B cell (primary cell): ENCODE results near the gene FAM111A. TPM values are rescaled to one million over a fixed set of nuclear protein-coding genes. Genes with fewer than 3 reads are reported as not detected.
A peak's percentile ranks its signal among the peaks of the same experiment; 100 is the strongest.

ENCODE experiments used
- ATAC-seq: fragments of 200-7000 bp; cut with Tn5 transposase; one replicate; pipeline ENCODE4 v1.10.0; 2021; ENCODE audit warnings: low read depth, mild to moderate bottlenecking, moderate number of reproducible peaks, moderate library complexity
- CTCF ChIA-PET: fragments of 350-600 bp; sonication (Branson Sonifier 250); formaldehyde crosslinking; loops from one replicate; lab custom pipeline; 2021; ENCODE audit warnings: antibody characterized with exemption, inconsistent platforms; lab: Charles Lee
- POLR2A ChIA-PET: fragments of 350-600 bp; sonication (Branson Sonifier 250); formaldehyde crosslinking; loops from one replicate; lab custom pipeline; 2021; ENCODE audit warnings: antibody characterized with exemption; lab: Charles Lee
- DNase-seq: peaks from one replicate; pipeline ENCODE4 v3.0.0; 2013
- H2AFZ ChIP-seq: 2 replicates; pipeline ENCODE4 v1.6.1; 2012; ENCODE audit warnings: mild to moderate bottlenecking, low read depth, low read length; ENCODE audit not compliant: insufficient read depth, poor library complexity, severe bottlenecking
- H3K27ac ChIP-seq, 2 donors: 1 replicate in 1 of 2; 2 replicates in 1 of 2; pipeline ENCODE4 v1.5.1; 2012 to 2013; ENCODE audit warnings: low read length in 2 of 2, mild to moderate bottlenecking in 2 of 2, moderate library complexity in 1 of 2
- H3K27me3 ChIP-seq, 4 experiments: fragments of 200-600 bp in 1 of 4; sonication (generic) in 1 of 4; replicated peaks in 1 of 4; 1 replicate in 2 of 4; 2 replicates in 2 of 4; pipeline versions ENCODE4 v1.6.1 to v1.7.0; 2013 to 2016; ENCODE audit warnings: low read length in 3 of 4, mild to moderate bottlenecking in 2 of 4, mixed read lengths in 1 of 4, moderate library complexity in 1 of 4; ENCODE audit not compliant: insufficient read depth in 4 of 4, control insufficient read depth in 3 of 4; ENCODE audit errors: control extremely low read depth in 1 of 4
- H3K36me3 ChIP-seq, 2 experiments: replicated peaks in 1 of 2; 1 replicate in 1 of 2; 2 replicates in 1 of 2; pipeline versions ENCODE4 v1.6.1 to v1.7.1; 2013; ENCODE audit warnings: low read length in 1 of 2; ENCODE audit not compliant: insufficient read depth in 2 of 2, control insufficient read depth in 1 of 2; ENCODE audit errors: control extremely low read depth in 1 of 2, extremely low read depth in 1 of 2
- H3K4me1 ChIP-seq, 2 donors: fragments of 200-600 bp in 1 of 2; sonication (generic) in 1 of 2; 1 replicate in 1 of 2; 2 replicates in 1 of 2; pipeline versions ENCODE4 v1.5.1 to v1.6.1; 2013 to 2017; ENCODE audit warnings: low read length in 2 of 2; ENCODE audit not compliant: control insufficient read depth in 2 of 2, insufficient read depth in 2 of 2
- H3K4me2 ChIP-seq: replicated peaks from 2 replicates; pipeline ENCODE3; 2012; ENCODE audit warnings: mild to moderate bottlenecking, low read depth, low read length; ENCODE audit not compliant: poor library complexity, severe bottlenecking
- H3K4me3 ChIP-seq, 5 experiments: fragments of 200-600 bp in 1 of 5; sonication (generic) in 1 of 5; 1 replicate in 3 of 5; 2 replicates in 2 of 5; pipeline versions ENCODE4 v1.5.1 to v1.7.0; 2011 to 2016; ENCODE audit warnings: low read length in 4 of 5, mild to moderate bottlenecking in 4 of 5, low read depth in 2 of 5, control low read depth in 1 of 5, moderate library complexity in 1 of 5; ENCODE audit not compliant: insufficient read depth in 1 of 5; ENCODE audit errors: control extremely low read depth in 1 of 5, extremely low read depth in 1 of 5
- H3K79me2 ChIP-seq: fragments of 200-600 bp; sonication (generic); one replicate; pipeline ENCODE4 v1.6.0; 2016; ENCODE audit warnings: low read length; ENCODE audit not compliant: control insufficient read depth, insufficient read depth
- H3K9ac ChIP-seq: fragments of 200-600 bp; sonication (generic); 2 replicates; pipeline ENCODE4 v1.6.1; 2017; ENCODE audit warnings: mild to moderate bottlenecking, low read length, moderate library complexity
- H3K9me3 ChIP-seq, 3 donors: one replicate each; pipeline versions ENCODE4 v1.6.1 to v1.7.1; 2013; ENCODE audit warnings: low read length in 2 of 3; ENCODE audit not compliant: control insufficient read depth in 2 of 3, insufficient read depth in 1 of 3; ENCODE audit errors: control extremely low read depth in 1 of 3
- H4K20me1 ChIP-seq: 2 replicates; pipeline ENCODE4 v1.6.0; 2012; ENCODE audit warnings: mild to moderate bottlenecking, low read length; ENCODE audit not compliant: insufficient read depth, control insufficient read depth, poor library complexity, severe bottlenecking
- H3K27ac Mint-ChIP-seq: one replicate; pipeline ENCODE4 v1.8.0; 2021; ENCODE audit warnings: mixed read lengths
- H3K27me3 Mint-ChIP-seq: one replicate; pipeline ENCODE4 v1.8.0; 2021; ENCODE audit warnings: mixed read lengths
- H3K4me1 Mint-ChIP-seq: one replicate; pipeline ENCODE4 v1.8.0; 2021; ENCODE audit warnings: mixed read lengths
- H3K4me3 Mint-ChIP-seq: one replicate; pipeline ENCODE4 v1.8.0; 2021; ENCODE audit warnings: mixed read lengths
- H3K9me3 Mint-ChIP-seq: one replicate; pipeline ENCODE4 v1.8.0; 2022; ENCODE audit warnings: mixed read lengths; ENCODE audit not compliant: insufficient read depth
- EZH2 ChIP-seq: IDR thresholded peaks from 2 replicates; pipeline ENCODE4 v1.6.1; 2012; ENCODE audit warnings: borderline replicate concordance, low read depth, mild to moderate bottlenecking, moderate library complexity, low read length; ENCODE audit not compliant: insufficient read depth, poor library complexity, severe bottlenecking
- WGBS: methylation state at CpG from one replicate; pipeline ENCODE4 v1.1.5; 2013; ENCODE audit warnings: missing lambda C conversion rate; ENCODE audit not compliant: insufficient coverage; 5-methylcytosine and 5-hydroxymethylcytosine counted together
- intact Hi-C: fragments of 100-400 bp; cut with micrococcal nuclease; formaldehyde crosslinking; loops from one replicate; pipeline ENCODE4 v1.10.0; 2022
- polyA plus RNA-seq: library from polyadenylated mRNA; depleted of rRNA; stranded (reverse); fragments of >200 nt; gene quantifications from 2 replicates; pipeline ENCODE4 v1.2.3, GENCODE V29; 2012
- total RNA-seq, 2 donors: library from RNA; stranded (reverse); fragments of 120-200 nt in 1 of 2; gene quantifications; 1 replicate in 1 of 2; 2 replicates in 1 of 2; pipeline versions ENCODE4 v1.2.3 to v1.2.4, GENCODE V29; 2013 to 2022
- TF ChIP-seq, protein P1 (sequence below): fragments of 200-600 bp; IDR thresholded peaks from one replicate; pipeline ENCODE4 v1.8.0; 2022; ENCODE audit warnings: antibody characterized with exemption, mild to moderate bottlenecking

FAM111A gene
- total and polyA plus RNA-seq, 2 donors (not counting 1 experiment from before 2014, with no cell fraction given), result 57.0 to 120 TPM

- Mint-ChIP-seq H3K27me3 (no peaks in the 10 kb centered on the region), H3K9me3 (no peaks in the 10 kb centered on the region), H3K27ac (peak overlapping the region; percentile 87), H3K4me1 (peaks cover 77% of the 10 kb centered on the region), H3K4me3 (peak overlapping the region; percentile 97)
- H3K4me2 ChIP-seq, result peak overlapping the region; percentile 96
- WGBS, result no CpG with 5 or more reads among the region's 1 CpG
- no peak for DNase-seq
- no peak for ATAC-seq
- H3K27me3 ChIP-seq, result no peaks in the 10 kb centered on the region
- peaks cover 0 to 2% of the 10 kb centered on the region in 2 experiments for H3K36me3 ChIP-seq
- H3K4me3 ChIP-seq, result peak overlapping the region; percentile 45 to 77 (median 76)
- no peaks in the 10 kb centered on the region for H4K20me1 ChIP-seq
- TF ChIP-seq, protein P1, sequence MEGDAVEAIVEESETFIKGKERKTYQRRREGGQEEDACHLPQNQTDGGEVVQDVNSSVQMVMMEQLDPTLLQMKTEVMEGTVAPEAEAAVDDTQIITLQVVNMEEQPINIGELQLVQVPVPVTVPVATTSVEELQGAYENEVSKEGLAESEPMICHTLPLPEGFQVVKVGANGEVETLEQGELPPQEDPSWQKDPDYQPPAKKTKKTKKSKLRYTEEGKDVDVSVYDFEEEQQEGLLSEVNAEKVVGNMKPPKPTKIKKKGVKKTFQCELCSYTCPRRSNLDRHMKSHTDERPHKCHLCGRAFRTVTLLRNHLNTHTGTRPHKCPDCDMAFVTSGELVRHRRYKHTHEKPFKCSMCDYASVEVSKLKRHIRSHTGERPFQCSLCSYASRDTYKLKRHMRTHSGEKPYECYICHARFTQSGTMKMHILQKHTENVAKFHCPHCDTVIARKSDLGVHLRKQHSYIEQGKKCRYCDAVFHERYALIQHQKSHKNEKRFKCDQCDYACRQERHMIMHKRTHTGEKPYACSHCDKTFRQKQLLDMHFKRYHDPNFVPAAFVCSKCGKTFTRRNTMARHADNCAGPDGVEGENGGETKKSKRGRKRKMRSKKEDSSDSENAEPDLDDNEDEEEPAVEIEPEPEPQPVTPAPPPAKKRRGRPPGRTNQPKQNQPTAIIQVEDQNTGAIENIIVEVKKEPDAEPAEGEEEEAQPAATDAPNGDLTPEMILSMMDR, result no peak
- no peak for TF ChIP-seq EZH2
- H3K27ac ChIP-seq, result peak overlapping the region; percentile 88 to 90
- H3K79me2 ChIP-seq, result peaks cover 45% of the 10 kb centered on the region
- ChIA-PET POLR2A (interaction anchor here (0.6 to 2.0 kb wide), 7 partner anchors 13 to 568 kb away, joined by 4 to 15 read pairs (median 7); partner anchors contain the start of genes DTX4, FAM111B and LPXN), CTCF (interaction anchor here (0.8 to 2.4 kb wide), 11 partner anchors 8 to 576 kb away, joined by 3 to 44 read pairs (median 4); partner anchors contain the start of gene DTX4)
- H2AFZ ChIP-seq, result peak overlapping the region; percentile 88
- H3K4me1 ChIP-seq, result peaks cover 51 to 56% of the 10 kb centered on the region in 2 donors
- intact Hi-C loops, result loop anchor here (1.0 to 5.0 kb wide), 7 partner anchors 28 to 1477 kb away; partner anchors contain the start of genes DTX4, OSBP and ZDHHC5
- H3K9ac ChIP-seq, result peak overlapping the region; percentile 80
- no peaks in the 10 kb centered on the region for H3K9me3 ChIP-seq
Measured at GRCh38 chr11:59144096-59144495, 1.4 kb downstream of the FAM111A start.
